OCI-LY1 (cell line): ENCODE results near the gene GLRX5.

ENCODE experiments used
- EZH2 ChIP-seq: fragments of 200-600 bp; sonication (generic), shearing (Covaris generic); IDR thresholded peaks from 2 replicates; pipeline ENCODE4 v1.8.0; 2017; ENCODE audit warnings: borderline replicate concordance, mixed run types, mild to moderate bottlenecking, antibody characterized with exemption, low read length, moderate library complexity, mixed read lengths
- TF ChIP-seq, protein P1 (sequence below): fragments of 200-600 bp; sonication (generic), shearing (Covaris generic); IDR thresholded peaks from 2 replicates; pipeline ENCODE4 v1.5.1; 2017; ENCODE audit warnings: mild to moderate bottlenecking, antibody characterized with exemption, low read length, moderate library complexity, mixed read lengths

DNA sequence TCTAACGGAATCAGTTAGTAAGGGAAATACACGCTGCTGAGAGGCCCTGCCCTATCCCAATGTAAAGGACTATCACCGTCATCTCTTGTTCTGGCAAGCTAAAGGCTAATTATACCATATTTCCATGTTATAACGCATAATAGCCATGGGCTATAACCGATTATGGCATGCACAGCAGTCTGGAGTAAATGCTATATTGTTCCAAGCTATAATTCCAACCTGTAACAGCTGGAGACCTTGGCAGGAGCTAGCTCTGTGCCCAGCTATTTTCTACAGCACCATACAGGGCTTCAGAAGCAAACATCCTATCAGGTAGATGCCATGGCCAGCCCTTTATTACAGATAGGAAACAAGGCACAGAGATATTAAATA lies 44.7 kb upstream of the GLRX5 start:
- TF ChIP-seq, protein P1, sequence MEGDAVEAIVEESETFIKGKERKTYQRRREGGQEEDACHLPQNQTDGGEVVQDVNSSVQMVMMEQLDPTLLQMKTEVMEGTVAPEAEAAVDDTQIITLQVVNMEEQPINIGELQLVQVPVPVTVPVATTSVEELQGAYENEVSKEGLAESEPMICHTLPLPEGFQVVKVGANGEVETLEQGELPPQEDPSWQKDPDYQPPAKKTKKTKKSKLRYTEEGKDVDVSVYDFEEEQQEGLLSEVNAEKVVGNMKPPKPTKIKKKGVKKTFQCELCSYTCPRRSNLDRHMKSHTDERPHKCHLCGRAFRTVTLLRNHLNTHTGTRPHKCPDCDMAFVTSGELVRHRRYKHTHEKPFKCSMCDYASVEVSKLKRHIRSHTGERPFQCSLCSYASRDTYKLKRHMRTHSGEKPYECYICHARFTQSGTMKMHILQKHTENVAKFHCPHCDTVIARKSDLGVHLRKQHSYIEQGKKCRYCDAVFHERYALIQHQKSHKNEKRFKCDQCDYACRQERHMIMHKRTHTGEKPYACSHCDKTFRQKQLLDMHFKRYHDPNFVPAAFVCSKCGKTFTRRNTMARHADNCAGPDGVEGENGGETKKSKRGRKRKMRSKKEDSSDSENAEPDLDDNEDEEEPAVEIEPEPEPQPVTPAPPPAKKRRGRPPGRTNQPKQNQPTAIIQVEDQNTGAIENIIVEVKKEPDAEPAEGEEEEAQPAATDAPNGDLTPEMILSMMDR, result no peak
- TF ChIP-seq EZH2, result no peak
